Measurements from ENCODE around the gene CREG1.

Gene CREG1

GRCh38 chr1:167538657-167539056, 14.9 kb downstream of the CREG1 start:
- Histone ChIP-seq H3K4me1 (ENCODE audit: control insufficient read depth, low read depth, low read length) (no peaks in the 10 kb centered on the region), H3K23ac (ENCODE audit: low read length) (no peak overlapping the region), H2BK120ac (ENCODE audit: low read depth, low read length) (no peak overlapping the region), H4K5ac (ENCODE audit: low read length) (no peak overlapping the region), H2AK5ac (ENCODE audit: low read length) (no peak overlapping the region), H3K4me3 (ENCODE audit: low read length) (no peak overlapping the region), H3K79me1 (ENCODE audit: low read length) (no peaks in the 10 kb centered on the region), H3K9ac (ENCODE audit: low read length) (no peak overlapping the region), H3K4me2 (ENCODE audit: low read length) (no peak overlapping the region), H2BK15ac (replicated peaks; ENCODE audit: low read depth) (no peak overlapping the region), H3K56ac (ENCODE audit: low read length) (no peak overlapping the region), H3K79me2 (ENCODE audit: control insufficient read depth, insufficient read depth, low read length) (no peaks in the 10 kb centered on the region), H3K4ac (ENCODE audit: low read depth, low read length) (no peak overlapping the region), H3K27ac (ENCODE audit: low read depth, low read length) (no peak overlapping the region), H4K8ac (ENCODE audit: low read depth, low read length) (no peak overlapping the region), H3K27me3 (ENCODE audit: insufficient read depth, low read length, poor library complexity) (no peaks in the 10 kb centered on the region), H3K36me3 (ENCODE audit: control insufficient read depth, insufficient read depth, low read length) (no peaks in the 10 kb centered on the region), H2BK5ac (ENCODE audit: low read length) (no peak overlapping the region), H3K18ac (ENCODE audit: low read length) (no peak overlapping the region)
- peak; percentile 83 for DNase-seq
- WGBS (ENCODE audit: extremely low coverage, insufficient coverage, low lambda C conversion rate), result no CpG with 5 or more reads among the region's 5 CpGs

- H3K79me2 ChIP-seq (ENCODE audit: control insufficient read depth, insufficient read depth, low read length), result no peaks in the 10 kb centered on the region
- no peak overlapping the region for H3K27ac ChIP-seq (ENCODE audit: low read depth, low read length)
- H4K5ac ChIP-seq (ENCODE audit: low read length), result no peak overlapping the region
- no peak overlapping the region for H3K4me2 ChIP-seq (ENCODE audit: low read length)
- no peaks in the 10 kb centered on the region for H3K36me3 ChIP-seq (ENCODE audit: control insufficient read depth, insufficient read depth, low read length)
- no peak overlapping the region for H2AK5ac ChIP-seq (ENCODE audit: low read length)
- peak; percentile 81 for DNase-seq
- no peak overlapping the region for H2BK120ac ChIP-seq (ENCODE audit: low read depth, low read length)
- no peak overlapping the region for H3K4me3 ChIP-seq (ENCODE audit: low read length)
- H3K56ac ChIP-seq (ENCODE audit: low read length), result peak overlapping the region; percentile 27
- H3K9ac ChIP-seq (ENCODE audit: low read length), result peak overlapping the region; percentile 15
- no peak overlapping the region for H2BK15ac ChIP-seq (replicated peaks; ENCODE audit: low read depth)
- WGBS (ENCODE audit: extremely low coverage, insufficient coverage, low lambda C conversion rate), result no CpG with 5 or more reads among the region's 8 CpGs
- no peaks in the 10 kb centered on the region for H3K79me1 ChIP-seq (ENCODE audit: low read length)
- H3K4me1 ChIP-seq (ENCODE audit: control insufficient read depth, low read depth, low read length), result no peaks in the 10 kb centered on the region
- H4K8ac ChIP-seq (ENCODE audit: low read depth, low read length), result no peak overlapping the region
- H3K18ac ChIP-seq (ENCODE audit: low read length), result no peak overlapping the region
- H2BK5ac ChIP-seq (ENCODE audit: low read length), result no peak overlapping the region
- no peaks in the 10 kb centered on the region for H3K27me3 ChIP-seq (ENCODE audit: insufficient read depth, low read length, poor library complexity)
- H3K4ac ChIP-seq (ENCODE audit: low read depth, low read length), result no peak overlapping the region
- no peak overlapping the region for H3K23ac ChIP-seq (ENCODE audit: low read length)
Observed at GRCh38 chr1:167533851-167534300, 19.7 kb downstream of the CREG1 start.

GRCh38 chr1:167532964-167533824, 20.4 kb downstream of the CREG1 start:
- Histone ChIP-seq H3K18ac (ENCODE audit: low read length) (no peak overlapping the region), H4K8ac (ENCODE audit: low read depth, low read length) (no peak overlapping the region), H3K56ac (ENCODE audit: low read length) (peak overlapping the region; percentile 27), H3K79me2 (ENCODE audit: control insufficient read depth, insufficient read depth, low read length) (no peaks in the 10 kb centered on the region), H3K23ac (ENCODE audit: low read length) (no peak overlapping the region), H2AK5ac (ENCODE audit: low read length) (no peak overlapping the region), H2BK120ac (ENCODE audit: low read depth, low read length) (no peak overlapping the region), H3K4ac (ENCODE audit: low read depth, low read length) (no peak overlapping the region), H3K4me2 (ENCODE audit: low read length) (no peak overlapping the region), H3K4me1 (ENCODE audit: control insufficient read depth, low read depth, low read length) (no peaks in the 10 kb centered on the region), H2BK15ac (replicated peaks; ENCODE audit: low read depth) (no peak overlapping the region), H3K36me3 (ENCODE audit: control insufficient read depth, insufficient read depth, low read length) (no peaks in the 10 kb centered on the region), H3K4me3 (ENCODE audit: low read length) (no peak overlapping the region), H3K27me3 (ENCODE audit: insufficient read depth, low read length, poor library complexity) (no peaks in the 10 kb centered on the region), H3K79me1 (ENCODE audit: low read length) (no peaks in the 10 kb centered on the region), H3K9ac (ENCODE audit: low read length) (peak overlapping the region; percentile 15), H3K27ac (ENCODE audit: low read depth, low read length) (no peak overlapping the region), H4K5ac (ENCODE audit: low read length) (no peak overlapping the region), H2BK5ac (ENCODE audit: low read length) (no peak overlapping the region)
- WGBS (ENCODE audit: extremely low coverage, insufficient coverage, low lambda C conversion rate), result no CpG with 5 or more reads among the region's 6 CpGs
- no peak for DNase-seq

- Histone ChIP-seq H3K27me3 (ENCODE audit: insufficient read depth, low read length, poor library complexity) (no peaks in the 10 kb centered on the region), H3K79me2 (ENCODE audit: control insufficient read depth, insufficient read depth, low read length) (no peaks in the 10 kb centered on the region), H3K36me3 (ENCODE audit: control insufficient read depth, insufficient read depth, low read length) (no peaks in the 10 kb centered on the region), H3K56ac (ENCODE audit: low read length) (no peak overlapping the region), H3K9ac (ENCODE audit: low read length) (no peak overlapping the region), H4K5ac (ENCODE audit: low read length) (no peak overlapping the region), H3K23ac (ENCODE audit: low read length) (no peak overlapping the region), H2BK15ac (replicated peaks; ENCODE audit: low read depth) (no peak overlapping the region), H3K4me2 (ENCODE audit: low read length) (no peak overlapping the region), H3K4me1 (ENCODE audit: control insufficient read depth, low read depth, low read length) (no peaks in the 10 kb centered on the region), H3K4ac (ENCODE audit: low read depth, low read length) (no peak overlapping the region), H3K4me3 (ENCODE audit: low read length) (no peak overlapping the region), H3K79me1 (ENCODE audit: low read length) (no peaks in the 10 kb centered on the region), H2AK5ac (ENCODE audit: low read length) (no peak overlapping the region), H3K18ac (ENCODE audit: low read length) (no peak overlapping the region), H4K8ac (ENCODE audit: low read depth, low read length) (no peak overlapping the region), H2BK5ac (ENCODE audit: low read length) (no peak overlapping the region), H3K27ac (ENCODE audit: low read depth, low read length) (no peak overlapping the region), H2BK120ac (ENCODE audit: low read depth, low read length) (no peak overlapping the region)
- no peak for DNase-seq
Observed at GRCh38 chr1:167532375-167532774, 21.2 kb downstream of the CREG1 start.

- no peak overlapping the region for H3K9ac ChIP-seq (ENCODE audit: low read length)
- H2AK5ac ChIP-seq (ENCODE audit: low read length), result no peak overlapping the region
- no peak overlapping the region for H3K4ac ChIP-seq (ENCODE audit: low read depth, low read length)
- no peak for DNase-seq
- H3K4me1 ChIP-seq (ENCODE audit: control insufficient read depth, low read depth, low read length), result peaks cover 3% of the 10 kb centered on the region
- H3K23ac ChIP-seq (ENCODE audit: low read length), result no peak overlapping the region
- H3K27me3 ChIP-seq (ENCODE audit: insufficient read depth, low read length, poor library complexity), result no peaks in the 10 kb centered on the region
- H2BK120ac ChIP-seq (ENCODE audit: low read depth, low read length), result no peak overlapping the region
- H2BK5ac ChIP-seq (ENCODE audit: low read length), result no peak overlapping the region
- H4K8ac ChIP-seq (ENCODE audit: low read depth, low read length), result no peak overlapping the region
- WGBS (ENCODE audit: extremely low coverage, insufficient coverage, low lambda C conversion rate), result no CpG with 5 or more reads among the region's 8 CpGs
- no peaks in the 10 kb centered on the region for H3K79me1 ChIP-seq (ENCODE audit: low read length)
- H3K4me3 ChIP-seq (ENCODE audit: low read length), result no peak overlapping the region
- no peaks in the 10 kb centered on the region for H3K79me2 ChIP-seq (ENCODE audit: control insufficient read depth, insufficient read depth, low read length)
- no peak overlapping the region for H3K18ac ChIP-seq (ENCODE audit: low read length)
- no peak overlapping the region for H3K4me2 ChIP-seq (ENCODE audit: low read length)
- H4K5ac ChIP-seq (ENCODE audit: low read length), result no peak overlapping the region
- no peak overlapping the region for H2BK15ac ChIP-seq (replicated peaks; ENCODE audit: low read depth)
- H3K56ac ChIP-seq (ENCODE audit: low read length), result no peak overlapping the region
- no peaks in the 10 kb centered on the region for H3K36me3 ChIP-seq (ENCODE audit: control insufficient read depth, insufficient read depth, low read length)
- no peak overlapping the region for H3K27ac ChIP-seq (ENCODE audit: low read depth, low read length)
Observed at GRCh38 chr1:167529829-167530474, 23.6 kb downstream of the CREG1 start.
